ENCODE measurements around the gene IGSF23. TPM values are rescaled to one million over a fixed set of nuclear protein-coding genes. Genes with fewer than 3 reads are reported as not detected.

IGSF23 gene
- total and polyA plus RNA-seq, 2 of the 4 experiments (the other 2 are of a cell fraction): 0.27 TPM; not detected in 1

GRCh38 chr19:44634785-44635184, 21.4 kb downstream of the IGSF23 start:
- no TSS peak for BruUV-seq (replicated peaks)
- no peak for DNase-seq
- Histone ChIP-seq H3K4me3 (ENCODE audit: insufficient read depth, low read depth, low read length) (no peak overlapping the region), H3K14ac (replicated peaks; ENCODE audit: low read depth, low read length) (peak overlapping the region; percentile 30; the same call in 1 of the 2 replicates), H3K9me3 (ENCODE audit: control insufficient read depth, insufficient read depth, low read length) (peaks cover 3% of the 10 kb centered on the region), H2BK15ac (ENCODE audit: low read depth, low read length) (peak overlapping the region; percentile 65; the same call in 1 of the 3 replicates), H3K56ac (ENCODE audit: extremely low read depth, insufficient read depth, low read length) (no peak overlapping the region), H3K27ac (ENCODE audit: insufficient read depth, low read length) (peak overlapping the region; percentile 12; the same call in 1 of the 2 replicates), H2BK120ac (ENCODE audit: low read depth, low read length) (peak overlapping the region; percentile 86; the same call in 1 of the 2 replicates), H2AK9ac (replicated peaks; ENCODE audit: low read depth, low read length, poor library complexity) (no peak overlapping the region), H4K8ac (ENCODE audit: low read depth in 2 of 2, low read length in 2 of 2) (peak overlapping the region in 1 of 2 experiments; percentile 59; a peak in 1 of 4 replicates), H3K4me2 (ENCODE audit: low read depth, low read length) (no peak overlapping the region), H2BK5ac (ENCODE audit: low read depth, low read length, poor library complexity, severe bottlenecking) (no peak overlapping the region), H3K4ac (ENCODE audit: low read depth, low read length) (peak overlapping the region; percentile 66; the same call in 1 of the 2 replicates), H3K23ac (ENCODE audit: low read depth, low read length) (no peak overlapping the region), H2BK20ac (ENCODE audit: low read depth, low read length) (peak overlapping the region; percentile 17; the same call in 1 of the 2 replicates), H2AK5ac (ENCODE audit: low read depth, low read length) (peak overlapping the region; percentile 54), H4K20me1 (ENCODE audit: insufficient read depth, low read length) (no peaks in the 10 kb centered on the region), H3K27me3 (ENCODE audit: control insufficient read depth, insufficient read depth, low read length) (no peaks in the 10 kb centered on the region), H3K36me3 (ENCODE audit: control insufficient read depth, insufficient read depth, low read length) (peaks cover 2% of the 10 kb centered on the region; the same call in 1 of the 2 replicates), H3K9ac (ENCODE audit: low read depth, low read length) (no peak overlapping the region), H3K9me1 (ENCODE audit: insufficient read depth, low read length) (peaks cover 8% of the 10 kb centered on the region), H3K79me1 (ENCODE audit: low read depth in 1 of 2, low read length in 2 of 2) (peaks cover 0 to 10% of the 10 kb centered on the region in 2 experiments; a peak in 1 of 4 replicates), H3K18ac (ENCODE audit: low read depth, low read length) (peak overlapping the region; percentile 33; the same call in 1 of the 2 replicates), H3K4me1 (ENCODE audit: control insufficient read depth, insufficient read depth, low read length) (peaks cover 14% of the 10 kb centered on the region), H2AFZ (replicated peaks; ENCODE audit: low read length, poor library complexity) (no peak overlapping the region), H4K5ac (ENCODE audit: low read depth, low read length) (no peak overlapping the region), H4K91ac (ENCODE audit: insufficient read depth, low read depth, low read length) (no peak overlapping the region)
- in situ Hi-C loops (cut with MboI; ENCODE audit: low sequenced_read_pairs) (no loop called here), intact Hi-C loops (cut with micrococcal nuclease) (no loop called here), dilution Hi-C loops (cut with HindIII; ENCODE audit: low sequenced_read_pairs, unreplicated experiment) (no loop called here)
- TF ChIP-seq CEBPB (IDR thresholded peaks at IDR 0.05; ENCODE audit: low read depth, low read length) (no peak), USF2 (IDR thresholded peaks at IDR 0.05; ENCODE audit: low read depth, low read length) (no peak), NFE2L2 (IDR thresholded peaks at IDR 0.05; ENCODE audit: low read depth, low read length) (no peak), MAZ (IDR thresholded peaks at IDR 0.05; ENCODE audit: borderline replicate concordance, low read depth, low read length) (no peak), MAFK (IDR thresholded peaks at IDR 0.05; ENCODE audit: low read depth, low read length) (no peak), BHLHE40 (IDR thresholded peaks at IDR 0.05; ENCODE audit: low read depth, low read length) (no peak), RCOR1 (IDR thresholded peaks at IDR 0.05; ENCODE audit: insufficient replicate concordance, low read length) (no peak), SMC3 (IDR thresholded peaks at IDR 0.05; ENCODE audit: low read depth, low read length) (no peak), ELK1 (IDR thresholded peaks at IDR 0.05; ENCODE audit: borderline replicate concordance, low read depth, low read length) (no peak), POLR2A (IDR thresholded peaks at IDR 0.05; ENCODE audit: low read depth, low read length) (no peak), FOS (IDR thresholded peaks at IDR 0.05; ENCODE audit: low read depth, low read length) (no peak), CHD1 (IDR thresholded peaks at IDR 0.05; ENCODE audit: low read depth, low read length) (no peak), MXI1 (IDR thresholded peaks at IDR 0.05; ENCODE audit: borderline replicate concordance, low read depth, low read length) (no peak), RAD21 (IDR thresholded peaks at IDR 0.05; ENCODE audit: low read length) (no peak), CTCF (conservative IDR thresholded peaks at IDR 0.05; ENCODE audit: low read depth, low read length) (no peak), RFX5 (IDR thresholded peaks at IDR 0.05; ENCODE audit: low read depth, low read length) (no peak)
- POLR2A ChIA-PET (ENCODE audit: unreplicated experiment): no interaction called here
- no peak for ATAC-seq (ENCODE audit: low read depth)
- 100% methylated on average over 1 of the region's 2 CpGs; no CpG with 5 or more reads in 1 of the 2 experiments for WGBS, 2 experiments (ENCODE audit: extremely low coverage in 2 of 2, insufficient read length in 1 of 2)
- CTCF ChIA-PET: interaction anchor here (0.6 kb wide), 1 partner anchor 523 kb away, joined by 7 read pairs; no protein-coding TSS in a partner anchor

All from IMR-90 (cell line).